ENCODE measurements around the gene LIPC. TPM values are rescaled to one million over a fixed set of nuclear protein-coding genes. Genes with fewer than 3 reads are reported as not detected.

The LIPC gene
- total RNA-seq, 1 donor: 0.73 TPM

DNA sequence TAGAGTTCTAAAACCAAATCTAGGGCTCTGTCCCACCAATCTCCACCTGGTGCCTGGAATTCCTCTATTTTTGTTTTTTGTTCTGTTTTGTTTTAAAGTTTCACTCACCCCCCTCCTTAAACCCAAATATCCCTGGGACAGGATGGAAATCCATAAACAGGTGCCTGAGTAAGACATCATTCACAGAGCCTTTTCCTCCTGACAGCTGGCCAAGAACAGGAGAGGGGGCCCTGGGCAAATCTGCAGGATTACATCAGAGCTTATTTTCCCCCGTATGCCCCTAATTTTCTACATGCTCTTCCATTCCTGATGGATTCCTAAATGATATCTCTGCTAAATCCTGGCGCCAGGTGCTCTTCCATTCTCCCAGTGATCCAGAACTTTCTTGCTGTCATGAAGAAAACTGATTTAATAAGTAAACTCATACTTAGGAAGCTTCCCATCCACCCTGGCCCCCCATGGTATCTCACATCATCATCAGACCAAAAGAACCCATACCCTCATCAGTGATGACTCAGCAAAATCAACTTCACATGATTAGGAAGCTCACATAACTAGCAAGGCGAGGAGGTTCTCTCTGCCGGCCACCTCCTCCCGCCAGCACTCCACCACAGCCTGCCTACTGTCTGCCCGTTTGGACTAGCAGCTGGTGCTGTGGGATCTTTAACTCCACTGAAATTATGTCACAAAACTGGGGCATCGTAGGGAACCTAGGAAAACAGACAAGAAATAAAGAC lies 61.0 kb downstream of the LIPC start:
- H3K27me3 ChIP-seq (ENCODE audit: insufficient read depth, low read length): no peaks in the 10 kb centered on the region
- peaks cover 7% of the 10 kb centered on the region for H3K9me3 ChIP-seq (ENCODE audit: low read depth, low read length)
- H3K4me1 ChIP-seq (ENCODE audit: insufficient read depth, low read length): peaks cover 13% of the 10 kb centered on the region
- H3K4me3 ChIP-seq (ENCODE audit: low read length): no peak overlapping the region

DNA sequence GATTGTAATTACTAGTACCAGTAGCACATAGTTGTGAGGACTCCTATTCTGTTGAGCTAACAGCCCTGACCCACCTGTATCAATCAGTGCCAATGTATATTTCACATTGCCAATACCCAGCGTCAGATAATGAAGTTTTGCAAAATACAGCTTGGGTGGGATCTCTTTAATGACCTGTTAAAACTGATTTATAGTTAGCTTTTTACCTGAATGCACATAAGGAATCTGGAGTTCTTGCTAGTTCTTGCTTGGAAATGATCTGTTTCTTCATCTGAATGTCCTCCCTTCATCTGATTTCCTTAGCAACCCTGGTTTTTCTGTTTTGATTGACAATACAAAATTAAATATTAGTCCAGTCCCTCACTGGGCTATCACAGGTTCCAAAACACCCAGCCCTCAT lies 62.8 kb downstream of the LIPC start:
- Histone ChIP-seq H3K9me3 (ENCODE audit: low read depth, low read length) (peaks cover 4% of the 10 kb centered on the region), H3K4me1 (ENCODE audit: insufficient read depth, low read length) (peaks cover 8% of the 10 kb centered on the region), H3K4me3 (ENCODE audit: low read length) (no peak overlapping the region), H3K27me3 (ENCODE audit: insufficient read depth, low read length) (no peaks in the 10 kb centered on the region)

DNA sequence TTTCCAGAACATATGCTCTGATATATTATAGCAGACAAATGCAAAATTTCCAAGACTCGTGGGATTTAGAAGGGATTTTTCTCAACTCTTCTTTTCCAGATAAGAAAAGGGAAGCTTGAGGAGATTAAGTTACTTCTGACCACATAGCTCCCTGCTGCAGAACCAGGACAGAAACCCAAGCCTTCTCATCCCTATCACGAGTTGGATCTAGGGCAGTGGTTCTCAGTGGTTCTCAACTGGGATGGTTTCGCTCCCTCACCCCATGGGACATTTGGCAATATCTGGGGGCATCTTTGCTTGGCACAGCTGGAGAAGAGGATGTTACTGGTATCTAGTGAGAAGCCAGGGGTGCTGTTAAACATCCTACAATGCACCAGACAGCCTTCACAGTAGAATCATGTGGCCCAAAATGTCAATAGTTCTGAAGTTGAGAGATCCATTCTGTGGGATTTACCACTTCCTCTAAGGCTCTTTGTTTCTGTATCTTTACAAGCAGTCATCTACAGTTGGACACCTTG lies 64.2 kb downstream of the LIPC start:
- peaks cover 8% of the 10 kb centered on the region for H3K4me1 ChIP-seq (ENCODE audit: insufficient read depth, low read length)
- no peaks in the 10 kb centered on the region for H3K9me3 ChIP-seq (ENCODE audit: low read depth, low read length)
- H3K27me3 ChIP-seq (ENCODE audit: insufficient read depth, low read length): no peaks in the 10 kb centered on the region
- no peak overlapping the region for H3K4me3 ChIP-seq (ENCODE audit: low read length)

DNA sequence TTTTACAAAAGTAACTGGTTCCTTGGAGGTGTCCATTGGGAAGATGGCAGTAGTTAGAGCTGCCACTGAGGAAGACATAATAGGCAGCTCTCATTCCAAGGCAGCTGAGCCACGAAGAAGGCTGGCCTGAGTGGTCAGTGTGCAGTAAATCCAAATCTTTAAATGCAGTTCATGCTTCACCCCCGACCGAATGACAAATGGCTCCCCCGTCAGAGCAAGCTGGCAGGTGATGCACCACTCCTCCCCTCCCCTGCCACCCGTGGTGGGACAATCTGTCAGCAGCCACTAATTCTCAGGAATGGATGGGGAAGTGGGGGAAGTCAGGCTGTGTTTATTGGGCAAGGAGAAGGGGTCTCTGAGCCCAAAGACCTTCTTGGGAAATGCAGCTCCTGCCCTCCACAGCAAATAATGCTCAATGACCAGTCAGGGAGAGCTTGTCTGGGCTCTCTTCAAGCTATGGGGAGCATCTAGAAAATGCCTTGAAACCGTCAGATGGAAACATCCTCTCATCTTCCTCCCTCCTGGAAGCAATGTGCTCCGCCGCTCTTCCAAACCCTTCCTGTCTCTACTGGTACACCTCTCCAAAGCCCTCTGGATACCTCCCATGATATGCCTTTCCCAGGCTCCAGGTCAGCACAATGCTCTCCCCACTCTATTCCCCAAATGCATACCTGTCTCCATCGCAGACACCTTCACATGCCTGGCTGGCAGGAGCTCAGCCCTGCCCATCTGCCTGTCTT lies 65.4 kb downstream of the LIPC start:
- Histone ChIP-seq H3K27me3 (ENCODE audit: insufficient read depth, low read length) (no peaks in the 10 kb centered on the region), H3K4me1 (ENCODE audit: insufficient read depth, low read length) (peaks cover 8% of the 10 kb centered on the region), H3K4me3 (ENCODE audit: low read length) (no peak overlapping the region), H3K9me3 (ENCODE audit: low read depth, low read length) (no peaks in the 10 kb centered on the region)

DNA sequence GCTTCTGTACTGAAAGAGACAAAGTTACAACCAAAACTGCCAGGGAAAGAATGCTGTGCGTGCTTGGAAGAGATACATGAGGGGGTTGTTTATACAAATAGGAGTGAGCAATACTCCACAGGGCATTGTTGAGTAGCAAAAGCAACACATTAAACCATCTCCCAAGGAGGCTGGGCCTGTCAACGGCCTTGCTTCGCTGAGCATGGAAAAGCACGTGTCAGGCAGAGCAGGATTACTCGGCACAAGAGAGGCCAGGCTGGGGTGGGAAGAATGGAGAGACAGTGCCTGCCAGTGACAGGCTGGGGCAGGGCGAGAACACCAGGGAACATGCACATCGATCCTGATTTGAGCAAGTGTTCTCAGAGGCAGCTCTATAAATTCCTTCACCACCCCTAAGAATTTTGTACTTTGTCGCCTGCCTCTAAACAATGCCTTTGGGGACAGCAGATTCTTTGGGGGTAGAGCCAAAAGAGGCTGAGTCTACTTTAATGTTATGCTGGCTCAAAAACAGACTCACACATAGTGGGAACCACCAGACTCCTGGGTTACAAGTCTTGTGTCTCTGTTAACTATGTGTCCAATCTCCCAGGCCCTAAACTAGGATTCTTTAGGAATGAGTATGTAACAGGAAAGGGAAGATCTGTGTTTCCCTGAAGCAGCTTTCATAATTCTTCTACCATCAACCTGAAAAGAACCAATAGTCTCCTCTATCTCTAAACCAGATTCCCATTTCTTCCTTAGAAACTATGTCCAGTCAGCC lies 67.2 kb downstream of the LIPC start:
- H3K4me1 ChIP-seq (ENCODE audit: insufficient read depth, low read length): peaks cover 8% of the 10 kb centered on the region
- no peaks in the 10 kb centered on the region for H3K9me3 ChIP-seq (ENCODE audit: low read depth, low read length)
- no peak overlapping the region for H3K4me3 ChIP-seq (ENCODE audit: low read length)
- H3K27me3 ChIP-seq (ENCODE audit: insufficient read depth, low read length): no peaks in the 10 kb centered on the region

DNA sequence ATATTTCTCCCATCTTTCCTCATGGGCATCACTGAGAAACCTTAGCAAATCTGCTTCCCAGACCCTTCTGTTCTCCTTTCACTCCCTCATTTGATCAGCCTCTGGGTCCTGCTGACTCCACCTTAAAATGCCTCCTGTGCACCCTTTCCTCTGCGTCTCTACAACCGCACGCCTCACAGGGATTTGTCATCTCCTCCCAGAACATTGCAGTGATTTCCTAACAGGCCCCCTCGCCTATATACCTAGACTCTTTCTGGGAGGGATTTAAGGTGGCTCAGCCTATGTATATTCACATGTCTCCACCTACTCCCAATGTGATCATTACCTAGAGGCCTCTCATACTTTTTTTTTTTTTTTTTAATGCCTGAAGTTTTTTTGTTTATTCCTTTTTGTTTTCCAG lies 69.2 kb downstream of the LIPC start:
- Histone ChIP-seq H3K4me1 (ENCODE audit: insufficient read depth, low read length) (peaks cover 11% of the 10 kb centered on the region), H3K9me3 (ENCODE audit: low read depth, low read length) (no peaks in the 10 kb centered on the region), H3K4me3 (ENCODE audit: low read length) (no peak overlapping the region), H3K27me3 (ENCODE audit: insufficient read depth, low read length) (no peaks in the 10 kb centered on the region)

DNA sequence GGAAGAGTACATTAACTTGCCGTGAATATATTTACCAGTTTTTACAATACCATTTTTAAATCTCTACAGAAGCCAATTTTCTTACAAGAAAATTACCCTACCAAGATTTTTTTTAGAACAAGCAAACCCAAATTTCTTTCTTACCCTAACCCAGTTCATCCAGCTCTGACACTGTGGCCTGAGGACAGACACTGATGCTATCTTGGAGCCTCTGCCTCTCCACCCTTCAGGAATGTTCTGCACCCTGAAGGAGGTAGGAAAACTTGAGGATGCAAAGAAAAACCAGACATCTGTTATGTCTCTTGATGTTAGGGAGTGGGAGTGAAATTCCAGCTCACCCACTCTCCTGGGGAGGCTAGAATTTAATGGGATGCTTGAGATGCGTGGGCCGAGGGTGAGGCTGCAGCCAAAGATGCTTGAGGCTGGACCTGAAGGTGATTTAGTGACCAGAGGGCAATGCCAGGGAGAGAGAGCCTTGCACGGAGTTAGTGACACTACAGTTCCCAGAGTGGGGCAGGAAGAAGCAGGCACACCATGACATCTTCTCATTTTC lies 69.9 kb downstream of the LIPC start:
- no peak overlapping the region for H3K4me3 ChIP-seq (ENCODE audit: low read length)
- H3K27me3 ChIP-seq (ENCODE audit: insufficient read depth, low read length): no peaks in the 10 kb centered on the region
- peaks cover 13% of the 10 kb centered on the region for H3K4me1 ChIP-seq (ENCODE audit: insufficient read depth, low read length)
- no peaks in the 10 kb centered on the region for H3K9me3 ChIP-seq (ENCODE audit: low read depth, low read length)

DNA sequence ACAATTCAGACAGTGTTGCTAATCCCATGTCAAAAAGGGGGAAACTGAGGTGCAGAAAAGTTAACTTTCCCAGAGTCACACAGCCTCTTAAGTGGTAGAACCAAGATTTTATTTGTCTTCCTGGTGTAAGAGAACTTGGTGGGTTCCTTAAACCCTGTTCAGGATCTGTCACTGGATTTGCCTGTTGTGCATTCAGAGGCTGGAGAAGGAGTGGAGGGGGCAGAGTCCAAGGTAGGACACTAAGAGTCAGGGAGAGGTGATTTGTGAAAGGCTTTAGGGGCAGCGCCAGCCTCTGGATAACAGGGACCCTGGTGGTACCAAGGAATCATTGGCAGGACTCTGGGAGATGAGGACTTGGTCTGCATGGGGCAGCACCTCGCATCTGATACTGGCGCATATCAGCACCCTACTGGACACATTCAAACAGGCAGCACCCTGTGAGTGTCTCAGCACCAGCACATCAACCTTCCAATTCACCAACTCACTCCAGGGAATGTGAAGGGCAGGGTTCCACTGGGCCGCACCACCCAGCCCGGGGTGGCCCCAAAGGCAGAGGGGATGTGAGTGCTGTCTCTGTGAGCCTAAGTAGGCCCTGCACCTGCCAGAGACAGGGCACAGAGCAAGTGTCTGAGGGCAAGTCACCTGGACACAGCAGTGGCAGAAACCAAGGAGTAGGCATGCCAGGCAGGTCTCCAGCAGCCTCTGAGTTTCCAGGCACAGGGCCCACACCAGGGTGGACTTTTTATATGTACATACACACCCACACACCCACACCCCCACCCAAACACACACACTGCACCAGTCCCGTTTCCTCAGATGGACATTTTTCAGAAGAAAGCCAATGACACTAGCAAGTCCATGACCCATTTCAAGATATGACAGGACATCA lies 71.6 kb downstream of the LIPC start:
- Histone ChIP-seq H3K4me3 (ENCODE audit: low read length) (no peak overlapping the region), H3K9me3 (ENCODE audit: low read depth, low read length) (no peaks in the 10 kb centered on the region), H3K4me1 (ENCODE audit: insufficient read depth, low read length) (peaks cover 13% of the 10 kb centered on the region), H3K27me3 (ENCODE audit: insufficient read depth, low read length) (no peaks in the 10 kb centered on the region)

DNA sequence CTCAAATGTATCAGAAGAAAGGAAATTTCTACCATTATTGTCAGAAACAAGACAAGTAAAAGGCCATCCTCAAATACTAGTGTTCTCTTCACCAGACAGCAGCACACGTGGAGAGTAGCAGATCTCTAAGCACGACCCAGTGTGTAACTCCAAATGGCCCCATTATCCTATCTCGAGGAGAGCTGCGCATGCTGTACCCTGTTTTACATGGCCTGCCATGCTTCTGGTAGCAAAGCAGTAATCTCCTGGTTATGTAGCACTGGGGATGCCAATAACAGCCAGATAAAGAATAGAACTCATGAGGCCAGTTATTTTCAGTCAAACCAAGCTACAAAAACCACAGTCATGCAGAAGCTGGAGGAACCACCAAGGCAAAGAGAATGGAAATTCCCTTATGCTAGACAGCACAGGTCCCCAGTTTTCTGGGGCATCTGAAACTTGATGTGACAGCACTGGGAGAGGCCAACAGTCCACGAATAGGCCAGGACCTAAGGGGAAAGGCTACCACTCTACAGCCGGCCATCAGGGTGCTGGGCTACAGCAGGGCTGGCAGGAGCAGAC lies 73.0 kb downstream of the LIPC start:
- H3K4me1 ChIP-seq (ENCODE audit: insufficient read depth, low read length): peaks cover 13% of the 10 kb centered on the region
- H3K27me3 ChIP-seq (ENCODE audit: insufficient read depth, low read length): no peaks in the 10 kb centered on the region
- no peaks in the 10 kb centered on the region for H3K9me3 ChIP-seq (ENCODE audit: low read depth, low read length)
- H3K4me3 ChIP-seq (ENCODE audit: low read length): no peak overlapping the region

DNA sequence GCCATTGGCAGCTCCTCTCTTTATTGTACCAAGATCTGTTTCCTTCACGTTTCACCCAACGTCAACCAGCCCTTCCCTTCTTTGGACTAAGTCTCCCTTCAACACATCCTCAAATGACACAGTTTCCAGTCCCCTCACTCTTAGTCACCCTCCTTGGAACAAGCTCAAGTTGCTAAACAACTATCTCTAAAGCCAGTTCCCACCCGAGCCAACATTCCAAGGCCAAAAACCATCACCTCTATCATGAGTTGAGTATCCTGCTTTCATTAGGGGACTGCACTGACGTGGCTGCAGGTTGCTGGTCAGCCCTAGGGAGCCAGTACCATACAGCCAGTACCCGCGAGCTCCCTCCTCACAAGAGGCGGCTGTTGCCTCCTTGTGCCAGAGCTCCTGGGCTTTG lies 73.8 kb downstream of the LIPC start:
- H3K9me3 ChIP-seq (ENCODE audit: low read depth, low read length): no peaks in the 10 kb centered on the region

DNA sequence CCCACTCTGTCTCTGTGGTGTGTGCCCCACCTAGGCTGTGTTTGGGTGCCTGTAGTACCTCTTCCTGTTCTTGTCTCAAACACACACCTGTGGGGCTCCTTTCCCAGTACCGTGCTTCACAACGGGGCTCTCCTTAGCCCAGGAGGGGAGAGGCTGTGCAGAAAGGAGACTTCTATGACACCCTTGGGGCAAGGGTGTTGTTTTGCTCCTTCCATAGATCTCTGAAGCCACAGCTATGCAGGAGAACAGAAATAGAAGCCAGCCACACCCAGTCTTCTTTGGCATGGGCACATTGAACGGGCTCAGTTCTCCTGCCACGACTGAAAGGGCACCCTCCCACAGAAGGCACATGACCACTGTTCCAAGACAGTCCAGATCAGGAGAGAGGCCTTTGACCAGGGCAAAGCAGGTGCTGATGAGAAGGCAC lies 74.3 kb downstream of the LIPC start:
- no peak overlapping the region for H3K4me3 ChIP-seq (ENCODE audit: low read length)
- peaks cover 13% of the 10 kb centered on the region for H3K4me1 ChIP-seq (ENCODE audit: insufficient read depth, low read length)
- H3K9me3 ChIP-seq (ENCODE audit: low read depth, low read length): no peaks in the 10 kb centered on the region
- H3K27me3 ChIP-seq (ENCODE audit: insufficient read depth, low read length): no peaks in the 10 kb centered on the region

More for the DNA sequence above, 73.8 kb downstream of the LIPC start:
- Histone ChIP-seq H3K4me3 (ENCODE audit: low read length) (no peak overlapping the region), H3K4me1 (ENCODE audit: insufficient read depth, low read length) (peaks cover 13% of the 10 kb centered on the region), H3K27me3 (ENCODE audit: insufficient read depth, low read length) (no peaks in the 10 kb centered on the region)

DNA sequence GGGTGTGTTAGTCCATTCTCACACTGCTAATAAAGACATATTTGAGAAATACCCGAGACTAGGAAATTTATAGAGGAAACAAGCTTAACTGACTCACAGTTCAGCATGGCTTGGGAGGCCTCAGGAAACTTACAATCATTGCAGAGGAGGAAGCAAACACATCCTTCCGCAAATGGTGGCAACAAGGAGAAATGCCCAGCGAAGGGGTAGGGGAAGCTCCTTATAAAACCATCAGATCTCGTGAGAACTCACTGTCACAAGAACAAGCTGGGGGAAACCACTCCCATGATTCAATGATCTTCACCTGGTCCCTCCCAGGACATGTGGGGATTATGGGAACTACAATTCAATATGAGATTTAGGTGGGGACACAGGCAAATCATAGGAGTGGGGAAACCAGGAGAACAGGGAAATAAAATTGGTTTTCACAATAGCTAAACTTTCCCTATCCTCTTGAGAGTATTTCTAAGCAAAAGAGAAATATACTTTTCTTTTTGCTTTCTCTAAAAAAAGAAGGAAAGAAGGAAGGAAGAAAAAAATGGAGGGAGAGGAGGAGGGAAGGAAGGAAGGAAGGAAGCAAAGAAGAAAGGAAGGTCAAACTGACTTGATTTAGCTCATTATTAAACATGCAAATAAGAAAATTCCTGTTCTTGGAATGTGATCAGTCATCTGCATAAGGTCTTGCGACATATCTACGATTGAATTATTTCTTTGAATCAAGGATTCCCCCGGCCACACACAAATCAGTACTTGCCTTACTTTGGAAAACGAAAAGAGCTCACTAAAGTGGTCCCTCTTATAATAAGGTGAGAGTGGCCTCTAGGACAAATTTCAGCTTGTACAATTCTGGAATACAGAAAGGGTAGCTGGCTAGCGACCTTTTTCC lies 75.2 kb downstream of the LIPC start:
- no peak overlapping the region for H3K4me3 ChIP-seq (ENCODE audit: low read length)
- H3K9me3 ChIP-seq (ENCODE audit: low read depth, low read length): no peaks in the 10 kb centered on the region
- peaks cover 13% of the 10 kb centered on the region for H3K4me1 ChIP-seq (ENCODE audit: insufficient read depth, low read length)
- no peaks in the 10 kb centered on the region for H3K27me3 ChIP-seq (ENCODE audit: insufficient read depth, low read length)

DNA sequence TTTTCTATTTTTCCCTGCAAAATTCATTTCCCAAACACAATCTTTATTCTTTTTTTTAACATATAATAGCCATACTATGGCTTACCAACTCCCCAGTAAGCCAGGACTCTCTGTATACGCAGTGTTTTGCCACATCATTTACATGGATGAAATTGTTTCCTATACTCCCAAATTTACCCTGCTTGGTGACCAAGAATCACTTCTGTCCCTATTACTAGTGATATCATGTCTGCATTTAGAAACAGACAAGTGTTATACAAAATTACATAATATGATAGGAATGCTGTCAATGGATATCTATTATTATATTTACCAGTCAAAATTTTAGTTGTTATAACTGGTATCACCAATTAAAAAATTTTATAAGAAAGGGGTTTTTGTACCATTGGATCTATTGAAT lies 77.8 kb downstream of the LIPC start:
- no peaks in the 10 kb centered on the region for H3K27me3 ChIP-seq (ENCODE audit: insufficient read depth, low read length)
- H3K4me3 ChIP-seq (ENCODE audit: low read length): no peak overlapping the region
- H3K9me3 ChIP-seq (ENCODE audit: low read depth, low read length): no peaks in the 10 kb centered on the region
- peaks cover 13% of the 10 kb centered on the region for H3K4me1 ChIP-seq (ENCODE audit: insufficient read depth, low read length)
